GM23338 (cell line): ENCODE data around the gene CPAMD8.

Experiments used
- CREB1 ChIP-seq: fragments of 250-450 bp; sonication (Bioruptor Pico); IDR thresholded peaks from 2 replicates; pipeline ENCODE4 v1.5.0; 2020; ENCODE audit warnings: low read depth, mild to moderate bottlenecking, moderate library complexity
- EZH2 ChIP-seq: fragments of 200-600 bp; sonication (generic); IDR thresholded peaks from one replicate; pipeline ENCODE4 v1.8.0; 2017; ENCODE audit warnings: antibody characterized with exemption, mild to moderate bottlenecking, low read depth; ENCODE audit not compliant: unreplicated experiment
- EZH2phosphoT487 ChIP-seq: fragments of 200-600 bp; sonication (generic); IDR thresholded peaks from one replicate; pipeline ENCODE4 v1.8.1; 2018; ENCODE audit warnings: antibody characterized with exemption; ENCODE audit not compliant: unreplicated experiment
- JUNB ChIP-seq: IDR thresholded peaks from one replicate; pipeline ENCODE4 v1.6.1; 2016; ENCODE audit warnings: antibody characterized with exemption; ENCODE audit not compliant: unreplicated experiment
- POLR2AphosphoS5 ChIP-seq: IDR thresholded peaks from 2 replicates; pipeline ENCODE4 v1.6.1; 2016; ENCODE audit warnings: antibody characterized with exemption, low read depth
- ZNF114 ChIP-seq: fragments of 250-450 bp; sonication (Bioruptor Pico); IDR thresholded peaks from 2 replicates; pipeline ENCODE4 v1.5.0; 2020; ENCODE audit warnings: mild to moderate bottlenecking, moderate library complexity
- ZNF331 ChIP-seq: fragments of 250-450 bp; sonication (Bioruptor Pico); IDR thresholded peaks from 2 replicates; pipeline ENCODE4 v1.5.0; 2020; ENCODE audit warnings: low read depth, mild to moderate bottlenecking, moderate library complexity
- ZNF462 ChIP-seq: fragments of 250-450 bp; sonication (Bioruptor Pico); IDR thresholded peaks from 2 replicates; pipeline ENCODE4 v1.5.0; 2020; ENCODE audit warnings: mild to moderate bottlenecking, moderate library complexity
- TF ChIP-seq, protein P1 (sequence below), 2 experiments: fragments of 200-600 bp in 1 of 2; sonication (generic) in 1 of 2; conservative IDR thresholded peaks; 2 replicates each; pipeline versions ENCODE4 v1.5.1 to v1.6.1; 2016 to 2017; ENCODE audit warnings: antibody characterized with exemption in 2 of 2, low read depth in 2 of 2, mild to moderate bottlenecking in 2 of 2, moderate library complexity in 1 of 2
- TF ChIP-seq, protein P2 (sequence below): IDR thresholded peaks from one replicate; pipeline ENCODE4 v1.6.1; 2018; ENCODE audit warnings: antibody characterized with exemption; ENCODE audit not compliant: unreplicated experiment

DNA sequence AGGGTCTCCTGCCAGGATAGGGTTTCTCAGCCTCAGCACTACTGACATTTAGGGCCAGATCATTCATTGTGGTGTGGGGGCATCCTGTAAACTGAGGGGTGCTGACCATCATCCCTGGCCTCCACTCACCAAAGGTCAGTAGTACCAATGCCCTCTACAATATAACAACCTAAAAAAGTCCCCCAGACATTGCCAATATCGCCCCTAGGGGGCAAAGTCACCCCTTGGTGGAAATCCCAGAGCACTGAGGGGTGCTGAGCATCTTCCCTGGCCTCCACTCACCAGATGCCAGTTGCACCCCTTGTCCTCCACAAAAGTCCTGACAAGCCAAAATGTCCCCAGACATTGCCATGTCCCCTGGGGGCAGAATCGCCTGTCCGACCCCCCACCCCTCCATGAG lies 21.6 kb downstream of the CPAMD8 start:
- TF ChIP-seq, protein P1, sequence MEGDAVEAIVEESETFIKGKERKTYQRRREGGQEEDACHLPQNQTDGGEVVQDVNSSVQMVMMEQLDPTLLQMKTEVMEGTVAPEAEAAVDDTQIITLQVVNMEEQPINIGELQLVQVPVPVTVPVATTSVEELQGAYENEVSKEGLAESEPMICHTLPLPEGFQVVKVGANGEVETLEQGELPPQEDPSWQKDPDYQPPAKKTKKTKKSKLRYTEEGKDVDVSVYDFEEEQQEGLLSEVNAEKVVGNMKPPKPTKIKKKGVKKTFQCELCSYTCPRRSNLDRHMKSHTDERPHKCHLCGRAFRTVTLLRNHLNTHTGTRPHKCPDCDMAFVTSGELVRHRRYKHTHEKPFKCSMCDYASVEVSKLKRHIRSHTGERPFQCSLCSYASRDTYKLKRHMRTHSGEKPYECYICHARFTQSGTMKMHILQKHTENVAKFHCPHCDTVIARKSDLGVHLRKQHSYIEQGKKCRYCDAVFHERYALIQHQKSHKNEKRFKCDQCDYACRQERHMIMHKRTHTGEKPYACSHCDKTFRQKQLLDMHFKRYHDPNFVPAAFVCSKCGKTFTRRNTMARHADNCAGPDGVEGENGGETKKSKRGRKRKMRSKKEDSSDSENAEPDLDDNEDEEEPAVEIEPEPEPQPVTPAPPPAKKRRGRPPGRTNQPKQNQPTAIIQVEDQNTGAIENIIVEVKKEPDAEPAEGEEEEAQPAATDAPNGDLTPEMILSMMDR (conservative IDR thresholded peaks at IDR 0.05; ENCODE audit: low read depth in 2 of 2) = peak; percentile 52 to 60
- TF ChIP-seq, protein P2, sequence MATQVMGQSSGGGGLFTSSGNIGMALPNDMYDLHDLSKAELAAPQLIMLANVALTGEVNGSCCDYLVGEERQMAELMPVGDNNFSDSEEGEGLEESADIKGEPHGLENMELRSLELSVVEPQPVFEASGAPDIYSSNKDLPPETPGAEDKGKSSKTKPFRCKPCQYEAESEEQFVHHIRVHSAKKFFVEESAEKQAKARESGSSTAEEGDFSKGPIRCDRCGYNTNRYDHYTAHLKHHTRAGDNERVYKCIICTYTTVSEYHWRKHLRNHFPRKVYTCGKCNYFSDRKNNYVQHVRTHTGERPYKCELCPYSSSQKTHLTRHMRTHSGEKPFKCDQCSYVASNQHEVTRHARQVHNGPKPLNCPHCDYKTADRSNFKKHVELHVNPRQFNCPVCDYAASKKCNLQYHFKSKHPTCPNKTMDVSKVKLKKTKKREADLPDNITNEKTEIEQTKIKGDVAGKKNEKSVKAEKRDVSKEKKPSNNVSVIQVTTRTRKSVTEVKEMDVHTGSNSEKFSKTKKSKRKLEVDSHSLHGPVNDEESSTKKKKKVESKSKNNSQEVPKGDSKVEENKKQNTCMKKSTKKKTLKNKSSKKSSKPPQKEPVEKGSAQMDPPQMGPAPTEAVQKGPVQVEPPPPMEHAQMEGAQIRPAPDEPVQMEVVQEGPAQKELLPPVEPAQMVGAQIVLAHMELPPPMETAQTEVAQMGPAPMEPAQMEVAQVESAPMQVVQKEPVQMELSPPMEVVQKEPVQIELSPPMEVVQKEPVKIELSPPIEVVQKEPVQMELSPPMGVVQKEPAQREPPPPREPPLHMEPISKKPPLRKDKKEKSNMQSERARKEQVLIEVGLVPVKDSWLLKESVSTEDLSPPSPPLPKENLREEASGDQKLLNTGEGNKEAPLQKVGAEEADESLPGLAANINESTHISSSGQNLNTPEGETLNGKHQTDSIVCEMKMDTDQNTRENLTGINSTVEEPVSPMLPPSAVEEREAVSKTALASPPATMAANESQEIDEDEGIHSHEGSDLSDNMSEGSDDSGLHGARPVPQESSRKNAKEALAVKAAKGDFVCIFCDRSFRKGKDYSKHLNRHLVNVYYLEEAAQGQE = no peak
- TF ChIP-seq POLR2AphosphoS5 (no peak), EZH2 (no peak), CREB1 (CRISPR knock-in tag) (no peak), EZH2phosphoT487 (no peak), ZNF331 (CRISPR knock-in tag) (no peak), JUNB (no peak), ZNF462 (CRISPR knock-in tag) (no peak), ZNF114 (CRISPR knock-in tag) (no peak)
